Fibroblast of the conjunctiva (primary cell): ENCODE measurements around the gene EPHA8.

ENCODE experiments used
- DNase-seq: peaks from one replicate; pipeline ENCODE4 v3.0.0-alpha.2; 2010; ENCODE audit warnings: low read depth

Gene EPHA8

GRCh38 chr1:22646384-22646783 is 83.1 kb downstream of the EPHA8 start:
- no peak for DNase-seq

- no peak for DNase-seq
Measured at GRCh38 chr1:22650089-22650693, 86.9 kb downstream of the EPHA8 start.

GRCh38 chr1:22651941-22652856 is 88.9 kb downstream of the EPHA8 start:
- DNase-seq = no peak

- DNase-seq = no peak
Measured at GRCh38 chr1:22652881-22653316, 89.6 kb downstream of the EPHA8 start, which contains the start of gene C1QB. Gene C1QB, plus strand, starts transcription at chr1:22653236. Its CDS starts 6,227 bp downstream, at chr1:22659463.
